COLO668 (cell line): ENCODE measurements around the gene DOCK3.
"Not testable (repeated sequence)": the region's sequence is repeated elsewhere in the genome, so short reads cannot be mapped to it uniquely, and the experiment has no call there.

ENCODE experiments used
- DNase-seq: peaks from one replicate; lab custom pipeline; 2025; ENCODE audit not compliant: unreplicated experiment; lab: John Stamatoyannopoulos, UW

The DOCK3 gene

GRCh38 chr3:50876947-50877346, 202.2 kb downstream of the DOCK3 start:
- no peak for DNase-seq

GRCh38 chr3:50882733-50883132, 208.0 kb downstream of the DOCK3 start:
- not testable (repeated sequence) for DNase-seq

GRCh38 chr3:50883755-50884154, 209.0 kb downstream of the DOCK3 start:
- no peak for DNase-seq

GRCh38 chr3:50885070-50885850, 210.5 kb downstream of the DOCK3 start:
- DNase-seq, result no peak

- no peak for DNase-seq
Observed at GRCh38 chr3:50890688-50891344, 216.1 kb downstream of the DOCK3 start.

GRCh38 chr3:50901097-50901496, 226.4 kb downstream of the DOCK3 start:
- peak; percentile 6 for DNase-seq

GRCh38 chr3:50912746-50913145, 238.0 kb downstream of the DOCK3 start:
- no peak for DNase-seq

GRCh38 chr3:50913260-50913659, 238.5 kb downstream of the DOCK3 start:
- DNase-seq, result no peak

GRCh38 chr3:50922071-50922470, 247.3 kb downstream of the DOCK3 start:
- not testable (repeated sequence) for DNase-seq

GRCh38 chr3:50923955-50924354, 249.2 kb downstream of the DOCK3 start:
- DNase-seq, result no peak

- DNase-seq, result no peak
Observed at GRCh38 chr3:50924638-50925037, 249.9 kb downstream of the DOCK3 start.

GRCh38 chr3:50926868-50927267, 252.1 kb downstream of the DOCK3 start:
- DNase-seq, result no peak

GRCh38 chr3:50930371-50931208, 255.9 kb downstream of the DOCK3 start:
- DNase-seq, result no peak

- not testable (repeated sequence) for DNase-seq
Observed at GRCh38 chr3:50932918-50933317, 258.2 kb downstream of the DOCK3 start.

GRCh38 chr3:50936389-50936788, 261.7 kb downstream of the DOCK3 start:
- no peak for DNase-seq

- no peak for DNase-seq
Observed at GRCh38 chr3:50947419-50947818, 272.7 kb downstream of the DOCK3 start.

- DNase-seq, result no peak
Observed at GRCh38 chr3:50950591-50950990, 275.9 kb downstream of the DOCK3 start.

- DNase-seq, result no peak
Observed at GRCh38 chr3:50953825-50954414, 279.2 kb downstream of the DOCK3 start.

GRCh38 chr3:50961386-50961785, 286.7 kb downstream of the DOCK3 start:
- DNase-seq, result no peak

- DNase-seq, result peak; percentile 33
Observed at GRCh38 chr3:50971487-50971924, 296.8 kb downstream of the DOCK3 start.

GRCh38 chr3:50972029-50972428, 297.3 kb downstream of the DOCK3 start:
- no peak for DNase-seq
